Activated naive CD4-positive, alpha-beta T cell treated with anti-CD3 and anti-CD28 coated beads, Interleukin-2, amount 10 ng/mL, durations not matched to agents 7 days and 5 days (primary cell): ENCODE results near the gene TSLP.

Experiments
- CTCF ChIA-PET: fragments of 350-600 bp; sonication (Branson Sonifier 250); formaldehyde crosslinking; loops from one replicate; lab custom pipeline; 2021; ENCODE audit warnings: antibody characterized with exemption; lab: Charles Lee
- DNase-seq: peaks from one replicate; pipeline ENCODE4 v3.0.0-alpha.2; 2020
- H3K27ac Mint-ChIP-seq: one replicate; pipeline ENCODE4 v1.8.0; 2021; ENCODE audit warnings: mild to moderate bottlenecking, moderate library complexity, mixed read lengths
- H3K27me3 Mint-ChIP-seq: one replicate; pipeline ENCODE4 v1.8.0; 2021; ENCODE audit warnings: mild to moderate bottlenecking, mixed read lengths
- H3K36me3 Mint-ChIP-seq: one replicate; pipeline ENCODE4 v1.8.0; 2021; ENCODE audit warnings: mixed read lengths
- H3K4me1 Mint-ChIP-seq: one replicate; pipeline ENCODE4 v1.8.0; 2021; ENCODE audit warnings: mixed read lengths
- H3K4me3 Mint-ChIP-seq: one replicate; pipeline ENCODE4 v1.8.0; 2021; ENCODE audit warnings: mild to moderate bottlenecking, moderate library complexity, mixed read lengths
- H3K9me3 Mint-ChIP-seq: one replicate; pipeline ENCODE4 v1.8.0; 2021; ENCODE audit warnings: mixed read lengths

The TSLP gene

DNA sequence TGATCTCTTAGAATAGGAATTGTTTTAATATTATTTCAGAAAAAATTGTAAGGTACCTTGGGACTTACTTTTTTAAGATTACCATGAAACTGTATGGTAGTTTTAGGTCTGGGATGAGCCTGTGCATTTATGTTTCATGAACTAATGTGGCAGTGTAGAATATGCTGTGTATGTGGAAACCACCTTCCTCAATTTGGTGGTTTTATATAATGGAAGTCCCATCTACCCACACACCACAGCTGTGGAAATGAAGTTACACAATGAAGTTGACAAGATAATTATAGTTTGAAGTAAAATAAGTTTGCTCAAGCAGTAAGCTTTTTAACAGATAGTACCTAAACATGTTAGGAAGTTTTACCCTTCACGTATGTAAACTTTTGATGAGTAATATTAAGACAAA, 45.0 kb downstream of the TSLP start:
- no peak for DNase-seq
- Mint-ChIP-seq H3K36me3 (peaks cover 45% of the 10 kb centered on the region), H3K27ac (no peak overlapping the region), H3K4me1 (no peaks in the 10 kb centered on the region), H3K9me3 (no peaks in the 10 kb centered on the region), H3K4me3 (no peak overlapping the region), H3K27me3 (no peaks in the 10 kb centered on the region)
- CTCF ChIA-PET, result no interaction called here

DNA sequence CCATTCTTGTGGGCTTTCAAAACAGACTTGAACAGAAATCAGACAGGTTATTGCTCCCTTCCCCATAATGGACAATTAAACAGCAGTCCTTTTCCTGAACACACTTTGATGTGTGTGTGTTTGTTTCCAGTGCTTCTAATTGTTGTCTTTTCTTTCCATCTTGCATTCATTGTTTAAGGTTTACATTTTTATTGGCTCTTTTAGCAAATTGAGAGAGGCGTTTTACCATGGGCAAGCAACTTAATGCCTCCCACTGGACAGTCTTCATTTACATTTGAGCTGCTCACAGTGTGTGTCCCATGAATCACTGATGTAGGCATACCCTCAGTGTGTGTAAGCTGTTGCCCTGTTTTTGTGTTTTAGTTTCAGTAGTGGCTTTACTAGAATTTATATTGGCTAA, 45.6 kb downstream of the TSLP start:
- Mint-ChIP-seq H3K4me3 (no peak overlapping the region), H3K27ac (no peak overlapping the region), H3K9me3 (no peaks in the 10 kb centered on the region), H3K36me3 (peaks cover 47% of the 10 kb centered on the region), H3K4me1 (no peaks in the 10 kb centered on the region), H3K27me3 (no peaks in the 10 kb centered on the region)
- CTCF ChIA-PET, result interaction anchor here (1.6 kb wide), 1 partner anchor 15 kb away, joined by 3 read pairs; no protein-coding TSS in a partner anchor
- DNase-seq, result no peak

DNA sequence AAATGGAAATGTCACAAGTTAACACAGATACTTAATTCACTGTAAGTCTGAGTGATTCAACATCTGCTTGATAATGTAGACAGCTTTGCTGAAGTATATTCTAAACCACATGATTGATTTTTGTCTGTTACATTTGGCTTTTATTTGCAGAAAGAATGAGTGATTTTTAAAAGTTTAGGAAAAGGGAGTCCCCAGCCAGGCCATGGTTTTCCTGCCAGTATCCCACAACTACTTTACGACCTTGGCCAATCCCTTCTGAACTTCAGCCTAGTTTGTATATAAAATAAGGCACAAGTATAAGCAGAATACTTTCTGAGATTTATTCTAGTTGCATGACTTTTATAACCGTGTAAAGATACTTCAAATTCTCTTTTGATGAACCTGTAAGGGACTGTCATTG, 47.7 kb downstream of the TSLP start:
- Mint-ChIP-seq H3K4me1 (no peaks in the 10 kb centered on the region), H3K36me3 (peaks cover 46% of the 10 kb centered on the region), H3K4me3 (no peak overlapping the region), H3K27ac (no peak overlapping the region), H3K27me3 (no peaks in the 10 kb centered on the region), H3K9me3 (no peaks in the 10 kb centered on the region)
- no peak for DNase-seq
- CTCF ChIA-PET, result no interaction called here

DNA sequence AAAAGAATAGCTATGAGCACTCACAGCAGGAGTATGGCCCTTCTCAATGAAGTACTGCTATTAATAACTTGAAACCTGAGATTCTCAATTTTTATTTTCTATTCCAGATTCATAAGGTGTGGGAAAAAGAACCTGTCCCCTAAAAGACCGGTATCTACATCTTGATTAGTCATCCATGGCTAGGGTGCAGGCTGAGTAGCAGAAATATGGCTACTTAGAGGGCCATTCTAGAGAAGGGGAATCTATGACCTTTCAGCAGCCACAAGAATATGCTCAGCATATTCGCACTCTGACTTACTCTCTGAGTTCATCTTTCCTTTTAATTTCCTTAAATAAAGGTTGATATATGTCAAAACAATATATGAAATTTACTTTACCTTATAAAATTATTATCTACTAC, 48.3 kb downstream of the TSLP start:
- Mint-ChIP-seq H3K27ac (no peak overlapping the region), H3K36me3 (peaks cover 47% of the 10 kb centered on the region), H3K4me1 (no peaks in the 10 kb centered on the region), H3K9me3 (no peaks in the 10 kb centered on the region), H3K4me3 (no peak overlapping the region), H3K27me3 (no peaks in the 10 kb centered on the region)
- no peak for DNase-seq
- CTCF ChIA-PET, result no interaction called here

DNA sequence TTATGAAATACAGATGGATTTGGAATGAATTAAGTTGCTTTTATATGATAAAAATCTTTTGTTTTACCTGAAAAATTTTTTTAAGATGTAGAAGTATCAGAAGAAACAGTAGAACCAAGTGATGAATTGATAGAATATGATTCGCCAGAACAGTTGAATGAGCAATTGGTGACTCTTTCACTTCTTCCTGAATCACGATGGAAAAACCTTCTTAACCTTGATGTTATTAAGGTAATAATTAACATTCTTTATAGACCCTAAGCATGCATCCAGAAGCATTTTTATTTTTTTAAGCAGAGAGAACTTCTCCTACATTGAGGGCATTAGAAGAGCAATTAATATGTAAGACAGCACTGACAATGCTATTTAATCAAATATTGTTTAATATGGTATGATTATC, 49.4 kb downstream of the TSLP start:
- H3K4me3 Mint-ChIP-seq, result no peak overlapping the region
- CTCF ChIA-PET, result no interaction called here
- no peak overlapping the region for H3K27ac Mint-ChIP-seq
- no peaks in the 10 kb centered on the region for H3K27me3 Mint-ChIP-seq
- no peak for DNase-seq
- H3K36me3 Mint-ChIP-seq, result peaks cover 47% of the 10 kb centered on the region
- H3K9me3 Mint-ChIP-seq, result no peaks in the 10 kb centered on the region
- H3K4me1 Mint-ChIP-seq, result no peaks in the 10 kb centered on the region

DNA sequence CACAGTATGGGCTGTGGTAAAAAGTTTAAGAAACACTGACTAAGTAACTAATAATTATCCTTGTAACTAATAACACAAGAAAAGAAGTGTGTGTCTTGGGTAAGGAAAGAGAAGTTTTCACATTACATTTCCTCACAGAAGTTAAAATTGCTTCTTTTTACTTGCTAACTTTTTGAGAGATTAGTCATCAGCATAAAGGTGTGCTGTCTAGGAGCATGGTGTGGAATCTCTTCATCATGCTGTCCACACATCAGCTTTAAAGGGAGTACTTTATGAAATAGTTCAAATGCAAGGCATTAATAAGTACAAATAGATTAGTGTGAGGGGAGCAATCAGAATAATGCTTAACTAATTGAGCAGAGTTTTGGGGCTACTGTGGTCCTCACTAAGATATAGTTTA, 50.4 kb downstream of the TSLP start:
- Mint-ChIP-seq H3K27ac (no peak overlapping the region), H3K27me3 (no peaks in the 10 kb centered on the region), H3K4me3 (no peak overlapping the region), H3K4me1 (no peaks in the 10 kb centered on the region), H3K36me3 (peaks cover 53% of the 10 kb centered on the region), H3K9me3 (no peaks in the 10 kb centered on the region)
- CTCF ChIA-PET, result no interaction called here
- no peak for DNase-seq

DNA sequence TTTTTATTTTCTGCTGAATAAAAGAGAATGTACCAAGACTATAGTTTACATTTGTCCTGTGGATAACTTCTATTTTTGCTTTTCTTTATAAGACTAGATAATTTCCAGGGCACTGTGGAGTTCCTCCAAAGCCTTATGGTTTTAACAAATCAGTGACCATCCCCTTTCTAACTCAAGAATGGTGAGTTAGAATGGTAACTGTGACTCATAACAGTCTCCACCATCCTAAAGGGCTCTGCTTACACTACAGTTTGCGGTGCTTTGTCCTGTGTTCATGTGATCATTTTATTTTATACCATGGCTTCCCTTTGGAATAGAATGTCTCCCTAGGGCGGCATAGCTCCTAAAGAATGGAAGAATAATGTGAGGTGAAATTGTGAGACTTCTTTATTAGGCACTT, 50.9 kb downstream of the TSLP start:
- DNase-seq, result no peak
- Mint-ChIP-seq H3K36me3 (peaks cover 52% of the 10 kb centered on the region), H3K4me1 (no peaks in the 10 kb centered on the region), H3K9me3 (no peaks in the 10 kb centered on the region), H3K27ac (no peak overlapping the region), H3K4me3 (no peak overlapping the region), H3K27me3 (no peaks in the 10 kb centered on the region)
- CTCF ChIA-PET, result no interaction called here

DNA sequence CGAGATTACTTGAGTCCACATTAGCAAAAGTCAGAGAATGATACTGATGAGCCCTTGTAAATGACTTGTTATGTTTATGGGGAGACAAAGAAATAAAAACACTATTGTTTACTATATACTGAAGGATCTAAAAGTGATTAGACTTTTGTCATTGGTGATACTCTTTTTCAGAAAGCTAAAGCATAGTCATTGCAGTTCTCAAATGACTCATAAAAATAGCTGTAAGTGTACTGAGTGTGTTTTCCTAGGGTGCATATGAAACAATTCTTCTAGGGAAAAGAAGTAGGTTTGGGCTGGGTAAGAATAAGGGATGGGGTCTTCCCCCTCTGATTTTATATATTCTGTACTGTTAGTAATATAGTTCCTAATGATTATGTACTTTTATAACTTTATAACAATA, 53.3 kb downstream of the TSLP start:
- H3K4me1 Mint-ChIP-seq, result no peaks in the 10 kb centered on the region
- H3K4me3 Mint-ChIP-seq, result no peak overlapping the region
- CTCF ChIA-PET, result no interaction called here
- no peak for DNase-seq
- H3K9me3 Mint-ChIP-seq, result no peaks in the 10 kb centered on the region
- H3K36me3 Mint-ChIP-seq, result peaks cover 55% of the 10 kb centered on the region
- no peak overlapping the region for H3K27ac Mint-ChIP-seq
- H3K27me3 Mint-ChIP-seq, result no peaks in the 10 kb centered on the region

DNA sequence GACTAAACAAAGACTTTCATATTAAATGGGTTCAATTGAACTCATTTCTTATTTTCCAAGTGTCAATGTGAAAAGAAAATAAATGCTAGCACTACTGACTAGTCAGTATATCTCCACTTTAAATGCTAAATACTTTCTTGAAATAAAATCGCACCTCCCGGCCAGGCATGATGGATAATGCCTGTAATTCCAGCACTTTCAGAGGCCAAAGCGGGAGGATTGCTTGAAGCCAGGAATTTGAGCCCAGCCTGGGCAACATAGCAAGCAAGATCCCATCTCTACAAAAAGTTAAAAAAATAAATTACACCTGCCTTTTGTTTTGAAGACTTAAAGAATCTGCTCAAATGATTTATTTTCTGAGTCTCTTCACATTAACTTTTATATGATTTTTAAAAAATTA, 55.4 kb downstream of the TSLP start:
- H3K4me1 Mint-ChIP-seq, result no peaks in the 10 kb centered on the region
- CTCF ChIA-PET, result no interaction called here
- H3K9me3 Mint-ChIP-seq, result no peaks in the 10 kb centered on the region
- no peaks in the 10 kb centered on the region for H3K27me3 Mint-ChIP-seq
- no peak overlapping the region for H3K27ac Mint-ChIP-seq
- no peak overlapping the region for H3K4me3 Mint-ChIP-seq
- peaks cover 44% of the 10 kb centered on the region for H3K36me3 Mint-ChIP-seq
- no peak for DNase-seq
